Measurements from ENCODE around the gene PPFIA4.

PPFIA4 gene

DNA sequence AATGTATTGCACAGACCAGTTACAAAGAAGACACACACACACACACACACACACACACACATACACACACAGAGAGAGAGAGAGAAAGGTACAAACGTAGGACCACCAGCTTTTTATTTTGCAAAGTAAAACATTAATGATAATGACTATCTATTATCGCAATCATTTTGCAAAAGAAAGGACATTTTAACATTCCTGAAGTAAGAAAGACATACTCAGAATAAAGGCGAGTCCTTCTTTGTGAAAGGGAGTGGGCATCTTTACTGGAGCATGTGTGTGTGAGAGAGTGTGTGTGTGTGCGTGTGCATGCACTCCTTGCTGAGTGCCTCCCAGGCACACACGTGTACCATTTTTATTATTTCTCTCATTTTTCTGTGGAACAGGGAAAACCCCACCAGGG, 28.4 kb downstream of the PPFIA4 start:
- ChIA-PET POLR2A (no interaction called here), CTCF (interaction anchor here (4.3 kb wide), 1 partner anchor 15 kb away, joined by 25 read pairs; no protein-coding TSS in a partner anchor)
- DNase-seq (ENCODE audit: extremely low spot score): no peak
- TF ChIP-seq PKNOX1 (IDR thresholded peaks at IDR 0.05) (no peak), BHLHE40 (IDR thresholded peaks at IDR 0.05; ENCODE audit: borderline replicate concordance) (no peak), L3MBTL2 (conservative IDR thresholded peaks at IDR 0.05) (no peak), ZNF384 (IDR thresholded peaks at IDR 0.05) (no peak), ELF4 (IDR thresholded peaks at IDR 0.05) (no peak), TARDBP (IDR thresholded peaks at IDR 0.05) (no peak), FOXM1 (IDR thresholded peaks at IDR 0.05; ENCODE audit: borderline replicate concordance) (no peak), CTBP1 (IDR thresholded peaks at IDR 0.05; ENCODE audit: borderline replicate concordance) (no peak), FOXA1 (IDR thresholded peaks at IDR 0.05) (no peak), HDGF (IDR thresholded peaks at IDR 0.05; ENCODE audit: borderline replicate concordance) (no peak), FOXK2 (IDR thresholded peaks at IDR 0.05) (no peak), NFRKB (IDR thresholded peaks at IDR 0.05) (no peak), SP1 (IDR thresholded peaks at IDR 0.05) (no peak), SUZ12 (IDR thresholded peaks at IDR 0.05) (no peak), LEF1 (IDR thresholded peaks at IDR 0.05; ENCODE audit: borderline replicate concordance) (no peak), ARNT (IDR thresholded peaks at IDR 0.05) (no peak)

- ChIA-PET POLR2A (no interaction called here), CTCF (interaction anchor here (1.0 to 4.3 kb wide), 3 partner anchors 9 to 15 kb away, joined by 3 to 25 read pairs (median 3); no protein-coding TSS in a partner anchor)
- TF ChIP-seq HDGF (IDR thresholded peaks at IDR 0.05; ENCODE audit: borderline replicate concordance) (no peak), ARNT (IDR thresholded peaks at IDR 0.05) (no peak), PKNOX1 (IDR thresholded peaks at IDR 0.05) (no peak), TARDBP (IDR thresholded peaks at IDR 0.05) (no peak)
- DNase-seq (ENCODE audit: extremely low spot score): peak; percentile 60
Observed at GRCh38 chr1:203055161-203055799, 29.0 kb downstream of the PPFIA4 start.

GRCh38 chr1:203056012-203056411, 29.7 kb downstream of the PPFIA4 start:
- DNase-seq (ENCODE audit: extremely low spot score): no peak
- ChIA-PET CTCF (interaction anchor here (1.0 to 4.3 kb wide), 3 partner anchors 9 to 16 kb away, joined by 3 to 25 read pairs (median 3); no protein-coding TSS in a partner anchor), POLR2A (no interaction called here)
- TF ChIP-seq FOXA1 (IDR thresholded peaks at IDR 0.05) (no peak), CTBP1 (IDR thresholded peaks at IDR 0.05; ENCODE audit: borderline replicate concordance) (no peak), FOXM1 (IDR thresholded peaks at IDR 0.05; ENCODE audit: borderline replicate concordance) (no peak)

- no peak for TF ChIP-seq NFRKB (IDR thresholded peaks at IDR 0.05)
- no peak for TF ChIP-seq PKNOX1 (IDR thresholded peaks at IDR 0.05)
- no peak for TF ChIP-seq L3MBTL2 (conservative IDR thresholded peaks at IDR 0.05)
- no peak for TF ChIP-seq LEF1 (IDR thresholded peaks at IDR 0.05; ENCODE audit: borderline replicate concordance)
- no peak for TF ChIP-seq ELF4 (IDR thresholded peaks at IDR 0.05)
- TF ChIP-seq ARNT (IDR thresholded peaks at IDR 0.05): no peak
- no peak for TF ChIP-seq BHLHE40 (IDR thresholded peaks at IDR 0.05; ENCODE audit: borderline replicate concordance)
- no peak for TF ChIP-seq CTBP1 (IDR thresholded peaks at IDR 0.05; ENCODE audit: borderline replicate concordance)
- TF ChIP-seq SUZ12 (IDR thresholded peaks at IDR 0.05): no peak
- no peak for TF ChIP-seq FOXM1 (IDR thresholded peaks at IDR 0.05; ENCODE audit: borderline replicate concordance)
- TF ChIP-seq SP1 (IDR thresholded peaks at IDR 0.05): no peak
- no peak for TF ChIP-seq FOXK2 (IDR thresholded peaks at IDR 0.05)
- TF ChIP-seq HDGF (IDR thresholded peaks at IDR 0.05; ENCODE audit: borderline replicate concordance): no peak
- no peak for TF ChIP-seq FOXA1 (IDR thresholded peaks at IDR 0.05)
- TF ChIP-seq TARDBP (IDR thresholded peaks at IDR 0.05): no peak
- TF ChIP-seq ZNF384 (IDR thresholded peaks at IDR 0.05): no peak
- ChIA-PET CTCF (interaction anchor here (0.9 to 4.3 kb wide), 4 partner anchors 10 to 43 kb away, joined by 3 to 25 read pairs (median 3); no protein-coding TSS in a partner anchor), POLR2A (no interaction called here)
- DNase-seq (ENCODE audit: extremely low spot score): no peak
Observed at GRCh38 chr1:203056516-203056915, 30.2 kb downstream of the PPFIA4 start.

DNA sequence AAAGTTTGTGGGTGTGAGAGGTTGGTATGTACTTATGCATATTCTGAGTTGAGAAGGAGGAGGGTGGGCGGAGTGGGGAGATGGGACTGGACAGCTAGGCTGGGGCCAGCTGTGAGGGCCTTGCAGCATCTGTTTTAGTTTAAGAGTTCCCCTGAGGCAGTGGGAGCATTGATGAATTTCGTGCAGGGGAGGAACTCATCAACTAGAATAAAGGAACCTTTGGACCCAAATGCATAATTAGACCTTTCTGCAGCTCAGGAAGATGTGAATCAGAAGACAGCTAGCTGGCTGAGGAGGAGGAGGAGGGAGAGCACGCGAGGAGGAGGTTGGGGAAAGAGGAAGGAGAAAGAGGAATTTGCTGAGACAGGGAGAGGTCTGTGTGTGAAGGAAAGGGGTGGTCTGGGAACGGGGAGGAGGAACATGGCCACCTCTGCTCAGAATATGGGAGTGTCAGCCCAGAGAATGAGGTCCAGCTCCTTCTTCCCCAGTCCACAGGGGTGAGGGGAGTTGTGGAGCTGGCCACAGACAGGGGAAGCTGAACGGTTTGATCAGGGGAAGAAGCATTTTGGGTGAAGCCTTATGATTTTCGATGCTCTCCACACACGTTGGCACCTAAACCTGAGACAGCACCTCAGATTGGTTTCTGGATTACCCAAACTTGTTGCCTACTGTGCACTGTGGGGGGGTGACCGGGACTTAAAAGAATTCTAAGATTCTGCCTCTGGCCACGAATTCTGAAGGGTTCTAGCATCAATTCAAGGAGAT, 31.8 kb downstream of the PPFIA4 start:
- no peak for DNase-seq (ENCODE audit: extremely low spot score)
- POLR2A ChIA-PET: interaction anchor here (1.5 kb wide), 1 partner anchor 8 kb away, joined by 3 read pairs; no protein-coding TSS in a partner anchor
- CTCF ChIA-PET: interaction anchor here (0.7 to 1.6 kb wide), 3 partner anchors 18 to 46 kb away, joined by 3 to 4 read pairs (median 3); no protein-coding TSS in a partner anchor
- TF ChIP-seq ELF4 (IDR thresholded peaks at IDR 0.05) (no peak), ZNF384 (IDR thresholded peaks at IDR 0.05) (no peak), FOXM1 (IDR thresholded peaks at IDR 0.05; ENCODE audit: borderline replicate concordance) (no peak), TARDBP (IDR thresholded peaks at IDR 0.05) (no peak), BHLHE40 (IDR thresholded peaks at IDR 0.05; ENCODE audit: borderline replicate concordance) (no peak), FOXK2 (IDR thresholded peaks at IDR 0.05) (no peak), LEF1 (IDR thresholded peaks at IDR 0.05; ENCODE audit: borderline replicate concordance) (no peak), SUZ12 (IDR thresholded peaks at IDR 0.05) (no peak), NFRKB (IDR thresholded peaks at IDR 0.05) (no peak)

- TF ChIP-seq ELF4 (IDR thresholded peaks at IDR 0.05) (no peak), TARDBP (IDR thresholded peaks at IDR 0.05) (no peak), HDGF (IDR thresholded peaks at IDR 0.05; ENCODE audit: borderline replicate concordance) (no peak), L3MBTL2 (conservative IDR thresholded peaks at IDR 0.05) (no peak), BHLHE40 (IDR thresholded peaks at IDR 0.05; ENCODE audit: borderline replicate concordance) (no peak), LEF1 (IDR thresholded peaks at IDR 0.05; ENCODE audit: borderline replicate concordance) (no peak), FOXK2 (IDR thresholded peaks at IDR 0.05) (no peak)
- CTCF ChIA-PET: interaction anchor here (0.7 to 1.5 kb wide), 3 partner anchors 18 to 45 kb away, joined by 3 to 4 read pairs (median 3); no protein-coding TSS in a partner anchor
- DNase-seq (ENCODE audit: extremely low spot score): no peak
- POLR2A ChIA-PET: no interaction called here
Observed at GRCh38 chr1:203058676-203058935, 32.3 kb downstream of the PPFIA4 start.
